Measurements from ENCODE around the gene JPH2.

The JPH2 gene

DNA sequence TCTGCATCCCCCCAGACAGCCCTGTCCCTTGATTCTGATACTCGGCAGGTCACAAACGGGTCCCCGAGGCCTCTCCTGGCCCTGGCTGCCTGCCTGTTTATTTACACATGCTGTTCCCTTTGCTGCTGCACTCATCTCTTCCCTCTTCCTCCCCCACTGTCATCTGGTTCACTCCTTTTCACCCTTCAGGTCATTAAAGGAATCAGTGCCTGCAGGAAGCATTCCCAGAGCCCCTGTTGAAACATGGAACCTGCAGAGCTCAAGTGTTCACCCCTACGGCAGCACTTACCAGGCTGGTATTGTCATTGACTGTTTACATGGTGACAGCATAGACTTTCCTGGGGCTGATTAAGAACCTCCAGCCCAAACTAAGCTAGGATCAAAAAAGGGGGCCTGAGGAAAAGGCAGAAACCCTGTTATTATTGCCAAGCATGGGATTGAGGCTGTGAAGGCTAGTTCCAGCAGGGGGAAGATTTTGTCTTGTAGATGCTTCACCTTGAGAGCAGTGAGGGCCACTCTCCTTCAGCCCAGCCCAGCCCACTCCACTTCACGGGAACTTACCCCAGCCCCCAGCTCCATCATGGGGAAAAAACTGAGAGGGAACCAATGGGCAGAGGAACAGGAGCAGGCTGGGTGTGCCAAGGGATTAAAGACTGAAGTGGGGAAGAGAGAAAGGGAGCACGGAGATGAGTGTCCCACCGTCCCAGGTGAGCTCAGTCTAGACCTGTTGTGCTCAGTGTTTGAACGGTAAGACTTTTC is 73.2 kb downstream of the JPH2 start:
- DNase-seq (ENCODE audit: low read depth in 1 of 2, low spot score in 1 of 2): no peak
- no peaks in the 10 kb centered on the region for H3K27me3 ChIP-seq (ENCODE audit: insufficient read depth, poor library complexity, severe bottlenecking)
- TF ChIP-seq GABPA (IDR thresholded peaks at IDR 0.05; ENCODE audit: low read depth) (no peak), POLR2AphosphoS5 (IDR thresholded peaks at IDR 0.05; ENCODE audit: low read depth) (no peak), SPI1 (IDR thresholded peaks at IDR 0.05; ENCODE audit: borderline replicate concordance, low read depth) (no peak), REST (IDR thresholded peaks at IDR 0.05; ENCODE audit: insufficient replicate concordance, low read depth) (no peak)
- TF ChIP-seq, protein P1, sequence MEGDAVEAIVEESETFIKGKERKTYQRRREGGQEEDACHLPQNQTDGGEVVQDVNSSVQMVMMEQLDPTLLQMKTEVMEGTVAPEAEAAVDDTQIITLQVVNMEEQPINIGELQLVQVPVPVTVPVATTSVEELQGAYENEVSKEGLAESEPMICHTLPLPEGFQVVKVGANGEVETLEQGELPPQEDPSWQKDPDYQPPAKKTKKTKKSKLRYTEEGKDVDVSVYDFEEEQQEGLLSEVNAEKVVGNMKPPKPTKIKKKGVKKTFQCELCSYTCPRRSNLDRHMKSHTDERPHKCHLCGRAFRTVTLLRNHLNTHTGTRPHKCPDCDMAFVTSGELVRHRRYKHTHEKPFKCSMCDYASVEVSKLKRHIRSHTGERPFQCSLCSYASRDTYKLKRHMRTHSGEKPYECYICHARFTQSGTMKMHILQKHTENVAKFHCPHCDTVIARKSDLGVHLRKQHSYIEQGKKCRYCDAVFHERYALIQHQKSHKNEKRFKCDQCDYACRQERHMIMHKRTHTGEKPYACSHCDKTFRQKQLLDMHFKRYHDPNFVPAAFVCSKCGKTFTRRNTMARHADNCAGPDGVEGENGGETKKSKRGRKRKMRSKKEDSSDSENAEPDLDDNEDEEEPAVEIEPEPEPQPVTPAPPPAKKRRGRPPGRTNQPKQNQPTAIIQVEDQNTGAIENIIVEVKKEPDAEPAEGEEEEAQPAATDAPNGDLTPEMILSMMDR (IDR thresholded peaks at IDR 0.05; ENCODE audit: insufficient read depth, low read length): no peak
- no peak overlapping the region for H3K27ac ChIP-seq (replicated peaks)
- H3K4me3 ChIP-seq (replicated peaks; ENCODE audit: insufficient read depth, low read length): no peak overlapping the region

DNA sequence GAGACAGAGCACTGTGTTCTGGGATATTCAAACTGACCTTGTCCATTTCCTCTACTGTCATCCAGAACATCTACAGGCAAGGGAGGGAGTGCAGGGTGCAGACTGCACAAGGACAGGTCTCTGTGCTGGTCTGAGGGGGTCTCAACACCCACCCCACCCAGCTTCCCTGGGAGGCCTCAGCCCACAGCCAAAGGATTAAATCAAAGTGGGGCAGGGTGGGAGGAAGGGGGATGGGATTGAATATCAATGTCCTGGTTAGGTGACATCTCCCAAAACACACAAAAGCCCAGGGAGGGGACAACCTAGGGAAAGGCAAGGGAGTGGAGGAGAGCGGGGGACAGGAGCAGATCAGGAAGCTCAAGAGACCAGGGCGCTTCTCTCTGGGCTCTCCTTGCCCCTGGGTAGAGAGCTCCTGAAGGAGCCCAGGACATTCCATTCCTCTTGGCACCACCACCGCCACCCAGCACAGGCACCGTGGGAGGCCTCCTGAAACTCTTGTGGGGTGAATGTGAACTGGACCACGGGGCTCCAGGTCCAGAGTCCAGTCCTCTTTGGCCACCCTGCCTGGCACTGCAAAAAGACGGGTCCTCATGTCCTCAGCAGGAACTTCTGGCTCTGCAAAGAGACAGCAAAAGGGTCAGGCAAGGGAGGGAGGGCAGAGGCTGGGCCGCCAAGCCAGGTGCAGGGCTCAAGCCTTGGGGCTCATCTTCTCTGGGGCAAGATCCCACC is 73.9 kb downstream of the JPH2 start:
- no peaks in the 10 kb centered on the region for H3K27me3 ChIP-seq (ENCODE audit: insufficient read depth, poor library complexity, severe bottlenecking)
- no peak for DNase-seq (ENCODE audit: low read depth in 1 of 2, low spot score in 1 of 2)
- no peak overlapping the region for H3K4me3 ChIP-seq (replicated peaks; ENCODE audit: insufficient read depth, low read length)
- H3K27ac ChIP-seq (replicated peaks): no peak overlapping the region
- no peak for TF ChIP-seq REST (IDR thresholded peaks at IDR 0.05; ENCODE audit: insufficient replicate concordance, low read depth)
- no peak for TF ChIP-seq POLR2AphosphoS5 (IDR thresholded peaks at IDR 0.05; ENCODE audit: low read depth)
- TF ChIP-seq SPI1 (IDR thresholded peaks at IDR 0.05; ENCODE audit: borderline replicate concordance, low read depth): no peak
- no peak for TF ChIP-seq GABPA (IDR thresholded peaks at IDR 0.05; ENCODE audit: low read depth)
- TF ChIP-seq, protein P1 (IDR thresholded peaks at IDR 0.05; ENCODE audit: insufficient read depth, low read length): no peak

DNA sequence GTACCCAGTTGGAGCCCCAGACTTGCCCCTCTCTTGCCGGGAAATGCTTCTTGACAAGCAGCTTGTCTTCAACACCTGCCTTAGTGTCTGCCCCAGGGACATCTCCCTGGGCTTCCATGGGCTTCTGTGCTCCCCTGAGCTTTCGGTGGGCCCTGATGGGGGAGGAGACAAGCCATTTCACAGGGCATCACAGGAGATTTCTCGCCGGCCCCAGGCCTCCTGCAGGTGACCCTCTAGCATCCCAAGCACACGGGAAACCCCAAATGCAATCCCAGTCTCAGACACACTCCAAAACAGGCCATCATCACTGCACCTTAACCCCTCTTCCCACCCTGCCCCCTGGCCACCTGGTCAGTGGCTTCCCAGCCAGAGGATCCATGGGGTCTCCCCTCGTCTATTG is 74.5 kb downstream of the JPH2 start:
- DNase-seq (ENCODE audit: low read depth in 1 of 2, low spot score in 1 of 2): no peak
- TF ChIP-seq POLR2AphosphoS5 (IDR thresholded peaks at IDR 0.05; ENCODE audit: low read depth) (no peak), REST (IDR thresholded peaks at IDR 0.05; ENCODE audit: insufficient replicate concordance, low read depth) (no peak), GABPA (IDR thresholded peaks at IDR 0.05; ENCODE audit: low read depth) (no peak), SPI1 (IDR thresholded peaks at IDR 0.05; ENCODE audit: borderline replicate concordance, low read depth) (no peak)
- TF ChIP-seq, protein P1 (IDR thresholded peaks at IDR 0.05; ENCODE audit: insufficient read depth, low read length): no peak
- no peaks in the 10 kb centered on the region for H3K27me3 ChIP-seq (ENCODE audit: insufficient read depth, poor library complexity, severe bottlenecking)
- no peak overlapping the region for H3K27ac ChIP-seq (replicated peaks)
- H3K4me3 ChIP-seq (replicated peaks; ENCODE audit: insufficient read depth, low read length): no peak overlapping the region

Data from HL-60 (cell line).